BJ (cell line): ENCODE results near the gene EEA1. TPM values are rescaled to one million over a fixed set of nuclear protein-coding genes. Genes with fewer than 3 reads are reported as not detected.

Experiments
- CTCF ChIA-PET: fragments of 350-600 bp; formaldehyde crosslinking; extraction: SDS; loops from one replicate; lab custom pipeline; 2021; ENCODE audit warnings: antibody characterized with exemption, inconsistent platforms; lab: Yijun Ruan, JAX
- POLR2A ChIA-PET: fragments of 300-600 bp; sonication (Branson Sonifier 250); formaldehyde crosslinking; extraction: SDS; loops from one replicate; lab custom pipeline; 2021; ENCODE audit warnings: antibody characterized with exemption; lab: Charles Lee
- DNase-seq: peaks from one replicate; pipeline ENCODE4 v3.0.0-alpha.2; 2011; ENCODE audit warnings: low read depth
- H3K27me3 ChIP-seq: 2 replicates; pipeline ENCODE4 v1.6.0; 2011; ENCODE audit warnings: low read length; ENCODE audit not compliant: control insufficient read depth, insufficient read depth
- H3K36me3 ChIP-seq: 2 replicates; pipeline ENCODE4 v1.5.1; 2011; ENCODE audit warnings: low read length; ENCODE audit not compliant: control insufficient read depth, insufficient read depth
- H3K4me3 ChIP-seq: 2 replicates; pipeline ENCODE4 v1.5.1; 2011; ENCODE audit warnings: low read depth, mild to moderate bottlenecking, control low read depth, low read length
- polyA plus RNA-seq: library from polyadenylated mRNA; depleted of rRNA; stranded (reverse); fragments of >200 nt; gene quantifications from 2 replicates; pipeline ENCODE4 v1.2.3, GENCODE V29; 2011
- TF ChIP-seq, protein P1 (sequence below): IDR thresholded peaks from 2 replicates; pipeline ENCODE4 v1.5.1; 2011; ENCODE audit warnings: low read depth, mild to moderate bottlenecking, control low read depth, inconsistent platforms, low read length, moderate library complexity; ENCODE audit not compliant: insufficient read depth

Gene EEA1
- polyA plus RNA-seq, 1 experiment = 4.9 TPM

DNA sequence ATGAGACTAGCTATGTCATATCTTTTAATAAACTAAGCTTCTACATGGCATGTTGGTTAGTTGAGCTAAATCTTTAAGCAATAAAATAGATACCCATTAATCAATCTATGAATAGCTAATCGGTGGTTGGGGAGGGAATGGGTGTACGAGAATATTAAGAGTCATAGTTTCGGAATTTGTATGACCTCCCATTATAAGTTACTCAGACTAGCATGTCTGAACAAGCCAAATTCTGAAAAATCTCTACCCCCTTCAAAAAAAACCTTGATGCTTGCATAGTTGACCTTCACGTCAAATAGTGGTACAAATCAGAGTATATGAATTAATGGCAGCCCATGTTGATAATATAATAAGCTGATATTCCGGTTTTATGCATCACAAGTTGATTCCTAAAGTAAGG lies 166.3 kb downstream of the EEA1 start:
- ChIA-PET POLR2A (no interaction called here), CTCF (interaction anchor here (1.0 kb wide), 1 partner anchor 93 kb away, joined by 3 read pairs; no protein-coding TSS in a partner anchor)
- no peak overlapping the region for H3K4me3 ChIP-seq
- no peak for DNase-seq
- TF ChIP-seq, protein P1, sequence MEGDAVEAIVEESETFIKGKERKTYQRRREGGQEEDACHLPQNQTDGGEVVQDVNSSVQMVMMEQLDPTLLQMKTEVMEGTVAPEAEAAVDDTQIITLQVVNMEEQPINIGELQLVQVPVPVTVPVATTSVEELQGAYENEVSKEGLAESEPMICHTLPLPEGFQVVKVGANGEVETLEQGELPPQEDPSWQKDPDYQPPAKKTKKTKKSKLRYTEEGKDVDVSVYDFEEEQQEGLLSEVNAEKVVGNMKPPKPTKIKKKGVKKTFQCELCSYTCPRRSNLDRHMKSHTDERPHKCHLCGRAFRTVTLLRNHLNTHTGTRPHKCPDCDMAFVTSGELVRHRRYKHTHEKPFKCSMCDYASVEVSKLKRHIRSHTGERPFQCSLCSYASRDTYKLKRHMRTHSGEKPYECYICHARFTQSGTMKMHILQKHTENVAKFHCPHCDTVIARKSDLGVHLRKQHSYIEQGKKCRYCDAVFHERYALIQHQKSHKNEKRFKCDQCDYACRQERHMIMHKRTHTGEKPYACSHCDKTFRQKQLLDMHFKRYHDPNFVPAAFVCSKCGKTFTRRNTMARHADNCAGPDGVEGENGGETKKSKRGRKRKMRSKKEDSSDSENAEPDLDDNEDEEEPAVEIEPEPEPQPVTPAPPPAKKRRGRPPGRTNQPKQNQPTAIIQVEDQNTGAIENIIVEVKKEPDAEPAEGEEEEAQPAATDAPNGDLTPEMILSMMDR = no peak
- no peaks in the 10 kb centered on the region for H3K36me3 ChIP-seq
- no peaks in the 10 kb centered on the region for H3K27me3 ChIP-seq

DNA sequence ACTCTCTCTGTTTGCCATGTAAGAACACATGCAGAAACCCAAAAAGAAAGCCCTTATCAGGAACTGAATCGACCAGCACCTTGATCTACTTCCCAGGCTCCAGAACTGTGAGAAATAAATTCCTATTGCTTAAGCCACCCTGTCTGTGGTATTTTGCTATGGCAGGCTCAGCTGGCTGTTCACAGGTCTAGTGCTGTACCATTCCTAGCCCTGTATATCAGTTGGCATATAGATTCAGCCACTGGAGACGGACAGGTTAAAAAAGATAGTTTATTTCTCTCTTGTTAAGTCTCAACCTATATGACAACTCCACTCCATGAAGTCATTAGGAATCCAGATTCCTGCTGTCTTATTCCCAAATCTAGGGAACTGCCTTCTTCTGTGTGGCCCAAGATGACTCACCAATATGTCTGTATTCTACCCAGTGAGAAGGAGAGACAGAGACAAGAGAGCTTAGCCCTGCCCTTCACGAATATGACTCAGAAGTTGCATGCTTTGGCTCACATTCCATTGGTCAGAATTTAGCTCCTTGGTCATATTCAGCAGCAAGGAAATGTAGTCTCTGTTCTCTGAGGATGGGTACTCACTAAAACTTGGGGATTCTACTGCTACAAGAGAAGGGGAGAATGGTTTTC lies 169.3 kb downstream of the EEA1 start:
- Histone ChIP-seq H3K4me3 (no peak overlapping the region), H3K27me3 (peaks cover 3% of the 10 kb centered on the region), H3K36me3 (no peaks in the 10 kb centered on the region)
- ChIA-PET POLR2A (no interaction called here), CTCF (interaction anchor here (0.9 to 1.3 kb wide), 3 partner anchors 9 to 24 kb away, joined by 3 to 4 read pairs (median 3); no protein-coding TSS in a partner anchor)
- DNase-seq = peak; percentile 78
- TF ChIP-seq, protein P1 = no peak

DNA sequence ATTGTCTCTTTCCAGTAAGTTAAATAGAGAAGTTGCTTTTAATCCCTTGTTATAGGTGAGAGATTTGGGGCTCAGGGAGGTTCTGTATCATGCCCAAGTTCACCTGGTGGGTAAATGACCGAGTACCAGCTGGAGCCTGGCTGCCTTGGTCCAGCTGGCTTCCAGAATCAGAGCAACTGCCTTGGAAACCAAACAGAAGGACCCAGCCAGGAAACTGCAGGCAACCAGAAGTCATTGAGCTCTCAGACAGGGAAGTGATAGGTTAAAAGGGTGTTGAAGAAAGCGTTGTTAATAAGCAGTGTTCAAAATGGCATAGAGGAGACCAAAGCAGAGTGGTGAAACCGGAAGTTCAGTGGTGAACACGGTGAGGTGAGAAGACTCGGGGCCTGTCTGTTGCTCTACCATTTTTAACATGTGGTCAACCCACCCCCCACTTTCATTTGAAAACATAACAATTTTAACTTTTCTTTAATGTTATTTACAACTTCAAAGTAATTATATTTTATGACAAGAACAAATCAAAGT lies 171.4 kb downstream of the EEA1 start:
- peaks cover 3% of the 10 kb centered on the region for H3K27me3 ChIP-seq
- ChIA-PET POLR2A (no interaction called here), CTCF (no interaction called here)
- DNase-seq = no peak
- H3K4me3 ChIP-seq = no peak overlapping the region
- TF ChIP-seq, protein P1 = no peak
- no peaks in the 10 kb centered on the region for H3K36me3 ChIP-seq

DNA sequence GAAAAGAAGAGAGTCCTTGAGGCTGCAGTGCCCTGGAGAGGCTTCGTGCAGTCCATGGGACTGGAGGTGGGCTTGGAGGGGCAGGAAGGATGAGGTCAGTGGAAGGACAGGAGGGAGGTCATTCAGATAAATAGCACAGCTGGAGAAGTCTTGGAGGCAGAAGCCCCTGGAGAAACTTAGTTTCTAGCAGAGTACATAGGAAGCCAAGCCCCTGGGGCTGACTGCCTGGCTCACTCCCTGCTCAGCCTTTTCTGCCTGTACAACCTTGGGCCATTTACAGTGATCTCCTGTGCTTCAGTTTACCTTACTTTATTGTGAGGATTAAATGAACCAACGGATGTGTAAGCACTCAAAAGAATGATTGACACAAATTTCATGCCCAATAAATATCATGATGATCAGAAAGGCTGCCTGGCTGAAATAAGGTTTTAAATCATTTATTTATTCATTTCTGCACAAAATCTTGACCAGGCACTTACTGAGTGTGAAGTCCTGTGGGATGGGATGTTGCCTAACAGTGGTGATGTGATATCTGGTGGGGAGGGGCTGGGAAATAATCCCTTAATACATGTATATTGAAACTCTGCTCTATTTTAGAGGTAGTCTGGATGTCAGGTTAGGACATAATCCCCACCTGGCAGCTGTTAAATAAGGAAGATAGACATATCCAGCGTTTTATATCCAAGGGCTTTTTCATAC lies 172.0 kb downstream of the EEA1 start:
- DNase-seq = no peak
- H3K27me3 ChIP-seq = peaks cover 3% of the 10 kb centered on the region
- POLR2A ChIA-PET = no interaction called here
- CTCF ChIA-PET = no interaction called here
- no peaks in the 10 kb centered on the region for H3K36me3 ChIP-seq
- TF ChIP-seq, protein P1 = no peak
- no peak overlapping the region for H3K4me3 ChIP-seq
